PC-9 (cell line): ENCODE results near the gene VPS16. TPM values are rescaled to one million over a fixed set of nuclear protein-coding genes. Genes with fewer than 3 reads are reported as not detected.

ENCODE experiments used
- BruUV-seq: library from RNA; stranded (reverse); fragments of 400-500 nt; replicated peaks from 2 replicates; lab custom pipeline; 2021; lab: Mats Ljungman, UMichigan
- CTCF ChIA-PET: fragments of 300-600 bp; sonication (Branson Sonifier 250); formaldehyde crosslinking; loops from one replicate; lab custom pipeline; 2022; ENCODE audit warnings: antibody characterized with exemption; lab: Charles Lee
- POLR2A ChIA-PET: fragments of 300-600 bp; sonication (Branson Sonifier 250); formaldehyde crosslinking; loops from one replicate; lab custom pipeline; 2022; ENCODE audit warnings: antibody characterized with exemption; ENCODE audit not compliant: unreplicated experiment; lab: Charles Lee
- DNase-seq, 2 experiments: peaks; one replicate each; pipeline versions ENCODE4 v3.0.0 to v3.0.0-alpha.2; 2015 to 2022; ENCODE audit warnings: mixed read lengths in 1 of 2
- H2AFZ ChIP-seq: fragments of 200-600 bp; sonication (generic); 2 replicates; pipeline ENCODE4 v1.8.1; 2017; ENCODE audit warnings: antibody characterized with exemption
- H3F3A ChIP-seq: fragments of 200-600 bp; sonication (generic); 2 replicates; pipeline ENCODE4 v1.8.1; 2017; ENCODE audit warnings: antibody characterized with exemption, mild to moderate bottlenecking, low read depth; ENCODE audit not compliant: insufficient read depth
- H3K27ac ChIP-seq: fragments of 200-600 bp; sonication (generic); 2 replicates; pipeline ENCODE4 v1.6.1; 2016; ENCODE audit warnings: mixed run types
- H3K27me3 ChIP-seq: fragments of 200-600 bp; sonication (generic); 2 replicates; pipeline ENCODE4 v1.6.1; 2016; ENCODE audit warnings: low read depth, mixed run types; ENCODE audit not compliant: insufficient read depth
- H3K36me3 ChIP-seq: fragments of 200-600 bp; sonication (generic); 2 replicates; pipeline ENCODE4 v1.6.1; 2016; ENCODE audit warnings: low read depth, mixed run types
- H3K4me1 ChIP-seq: fragments of 200-600 bp; sonication (generic); replicated peaks from 2 replicates; pipeline ENCODE4 v1.6.1; 2016; ENCODE audit warnings: mixed run types; ENCODE audit not compliant: insufficient read depth
- H3K4me2 ChIP-seq: fragments of 200-600 bp; sonication (generic); 2 replicates; pipeline ENCODE4 v1.6.1; 2017; ENCODE audit warnings: mixed run types
- H3K4me3 ChIP-seq: fragments of 200-600 bp; sonication (generic); 2 replicates; pipeline ENCODE4 v1.6.1; 2016; ENCODE audit warnings: mixed run types
- H3K79me2 ChIP-seq: fragments of 200-600 bp; sonication (generic); 2 replicates; pipeline ENCODE4 v1.6.1; 2017; ENCODE audit warnings: low read depth, mixed run types
- H3K9me2 ChIP-seq: fragments of 200-600 bp; sonication (generic); 2 replicates; pipeline ENCODE4 v1.8.1; 2017; ENCODE audit warnings: mild to moderate bottlenecking; ENCODE audit not compliant: insufficient read depth
- H3K9me3 ChIP-seq: fragments of 200-600 bp; sonication (generic); 2 replicates; pipeline ENCODE4 v1.8.1; 2016; ENCODE audit warnings: low read depth; ENCODE audit not compliant: insufficient read depth
- H4K20me1 ChIP-seq: fragments of 200-600 bp; sonication (generic); 2 replicates; pipeline ENCODE4 v1.8.1; 2017; ENCODE audit not compliant: insufficient read depth
- CTCF ChIP-seq: fragments of 200-600 bp; sonication (generic); conservative IDR thresholded peaks from 2 replicates; pipeline ENCODE4 v1.6.1; 2017; ENCODE audit warnings: mixed run types, antibody characterized with exemption, mild to moderate bottlenecking, moderate library complexity
- EZH2 ChIP-seq: fragments of 200-600 bp; sonication (generic); IDR thresholded peaks from 2 replicates; pipeline ENCODE4 v1.8.0; 2017; ENCODE audit warnings: antibody characterized with exemption, low read depth
- intact Hi-C: fragments of 100-400 bp; cut with micrococcal nuclease; formaldehyde crosslinking; loops from one replicate; pipeline ENCODE4 v1.10.0; 2022; ENCODE audit not compliant: unreplicated experiment
- total RNA-seq: library from RNA; stranded (reverse); gene quantifications from 2 replicates; pipeline ENCODE4 v1.2.3, GENCODE V29; 2021

The VPS16 gene
- total RNA-seq, 1 experiment from 2014 or later = 31.9 TPM

- DNase-seq = no peak
- H3K79me2 ChIP-seq = no peaks in the 10 kb centered on the region
- H3K36me3 ChIP-seq = no peaks in the 10 kb centered on the region
- H3K9me2 ChIP-seq = no peaks in the 10 kb centered on the region
- CTCF ChIA-PET = no interaction called here
- H3F3A ChIP-seq = no peaks in the 10 kb centered on the region
- no peak overlapping the region for H3K4me3 ChIP-seq
- peaks cover 36% of the 10 kb centered on the region for H3K27me3 ChIP-seq
- H4K20me1 ChIP-seq = no peaks in the 10 kb centered on the region
- POLR2A ChIA-PET = no interaction called here
- intact Hi-C loops = no loop called here
- H3K4me2 ChIP-seq = no peak overlapping the region
- BruUV-seq = no TSS peak
- H3K9me3 ChIP-seq = no peaks in the 10 kb centered on the region
- no peak overlapping the region for H3K27ac ChIP-seq
- TF ChIP-seq CTCF (no peak), EZH2 (no peak)
- H2AFZ ChIP-seq = no peak overlapping the region
- no peaks in the 10 kb centered on the region for H3K4me1 ChIP-seq
These were observed 43.2 kb upstream of the VPS16 start for GRCh38 chr20:2797136-2797983.

- no peak overlapping the region for H3K27ac ChIP-seq
- H3K36me3 ChIP-seq = no peaks in the 10 kb centered on the region
- CTCF ChIA-PET = no interaction called here
- H3K4me3 ChIP-seq = no peak overlapping the region
- TF ChIP-seq CTCF = no peak
- TF ChIP-seq EZH2 = no peak
- H2AFZ ChIP-seq = no peak overlapping the region
- no peaks in the 10 kb centered on the region for H3F3A ChIP-seq
- no peaks in the 10 kb centered on the region for H3K79me2 ChIP-seq
- H3K4me1 ChIP-seq = no peaks in the 10 kb centered on the region
- H3K4me2 ChIP-seq = no peak overlapping the region
- H3K9me2 ChIP-seq = no peaks in the 10 kb centered on the region
- POLR2A ChIA-PET = no interaction called here
- no peaks in the 10 kb centered on the region for H3K9me3 ChIP-seq
- no peak for DNase-seq
- peaks cover 28% of the 10 kb centered on the region for H3K27me3 ChIP-seq
- H4K20me1 ChIP-seq = no peaks in the 10 kb centered on the region
- intact Hi-C loops = no loop called here
- no TSS peak for BruUV-seq
These were observed 42.3 kb upstream of the VPS16 start for GRCh38 chr20:2798095-2798805.

- Histone ChIP-seq H3F3A (no peaks in the 10 kb centered on the region), H2AFZ (no peak overlapping the region), H3K27ac (no peak overlapping the region), H3K4me3 (no peak overlapping the region), H3K27me3 (peaks cover 24% of the 10 kb centered on the region), H3K4me2 (no peak overlapping the region), H3K79me2 (no peaks in the 10 kb centered on the region), H4K20me1 (no peaks in the 10 kb centered on the region), H3K36me3 (no peaks in the 10 kb centered on the region), H3K4me1 (no peaks in the 10 kb centered on the region), H3K9me3 (no peaks in the 10 kb centered on the region), H3K9me2 (no peaks in the 10 kb centered on the region)
- BruUV-seq = no TSS peak
- ChIA-PET CTCF (no interaction called here), POLR2A (no interaction called here)
- intact Hi-C loops = no loop called here
- DNase-seq = peak in 1 of 2 experiments; percentile 39
- no peak for TF ChIP-seq EZH2
- no peak for TF ChIP-seq CTCF
These were observed 41.7 kb upstream of the VPS16 start for GRCh38 chr20:2798814-2799213.
